HG03280 (cell line): ENCODE results near the gene RHD.
A peak's percentile ranks its signal among the peaks of the same experiment; 100 is the strongest.
"Not testable (repeated sequence)": the region's sequence is repeated elsewhere in the genome, so short reads cannot be mapped to it uniquely, and the experiment has no call there.

Experiments
- ATAC-seq: cut with Tn5 transposase; IDR thresholded peaks from one replicate; pipeline ENCODE4 v1.9.1; 2021; ENCODE audit warnings: mild to moderate bottlenecking, moderate library complexity; ENCODE audit not compliant: unreplicated experiment

RHD gene

GRCh38 chr1:25256578-25256965 lies 15.7 kb upstream of the RHD start:
- ATAC-seq, result no peak

- ATAC-seq, result no peak
These were observed 15.1 kb upstream of the RHD start for GRCh38 chr1:25257196-25257595.

GRCh38 chr1:25259813-25260212 lies 12.5 kb upstream of the RHD start:
- not testable (repeated sequence) for ATAC-seq

GRCh38 chr1:25260336-25260735 lies 12.0 kb upstream of the RHD start:
- not testable (repeated sequence) for ATAC-seq

- ATAC-seq, result peak; percentile 31
These were observed 5.6 kb upstream of the RHD start for GRCh38 chr1:25266554-25267287.

GRCh38 chr1:25267288-25268142 lies 4.8 kb upstream of the RHD start:
- peak; percentile 74 for ATAC-seq

GRCh38 chr1:25268143-25268760 lies 4.1 kb upstream of the RHD start:
- not testable (repeated sequence) for ATAC-seq

GRCh38 chr1:25275648-25276047 lies 3.3 kb downstream of the RHD start:
- not testable (repeated sequence) for ATAC-seq

GRCh38 chr1:25277295-25277694 lies 5.0 kb downstream of the RHD start:
- ATAC-seq, result not testable (repeated sequence)

GRCh38 chr1:25278358-25278757 lies 6.0 kb downstream of the RHD start:
- not testable (repeated sequence) for ATAC-seq

GRCh38 chr1:25278790-25279189 lies 6.5 kb downstream of the RHD start:
- ATAC-seq, result not testable (repeated sequence)

GRCh38 chr1:25279693-25280111 lies 7.4 kb downstream of the RHD start:
- not testable (repeated sequence) for ATAC-seq

- ATAC-seq, result not testable (repeated sequence)
These were observed 13.6 kb downstream of the RHD start for GRCh38 chr1:25285862-25286261.

GRCh38 chr1:25287164-25287563 lies 14.9 kb downstream of the RHD start:
- ATAC-seq, result not testable (repeated sequence)

GRCh38 chr1:25288573-25289101 lies 16.3 kb downstream of the RHD start:
- ATAC-seq, result not testable (repeated sequence)

- not testable (repeated sequence) for ATAC-seq
These were observed 17.7 kb downstream of the RHD start for GRCh38 chr1:25290043-25290442.

GRCh38 chr1:25293426-25293825 lies 21.1 kb downstream of the RHD start:
- ATAC-seq, result not testable (repeated sequence)

- ATAC-seq, result not testable (repeated sequence)
These were observed 22.8 kb downstream of the RHD start for GRCh38 chr1:25294889-25295826.

- ATAC-seq, result not testable (repeated sequence)
These were observed 24.2 kb downstream of the RHD start for GRCh38 chr1:25296501-25296900.

GRCh38 chr1:25300729-25301128 lies 28.4 kb downstream of the RHD start:
- not testable (repeated sequence) for ATAC-seq
